Activated CD8-positive, alpha-beta T cell treated with anti-CD3 and anti-CD28 coated beads, Interleukin-2, amount 10 ng/mL, durations not matched to agents 7 days and 5 days (primary cell): ENCODE measurements around the gene PARD3B. TPM values are rescaled to one million over a fixed set of nuclear protein-coding genes. Genes with fewer than 3 reads are reported as not detected.

ENCODE experiments used
- ATAC-seq: fragments of 150-1000 bp; cut with Tn5 transposase; one replicate; pipeline ENCODE4 v1.10.0; 2021; ENCODE audit warnings: moderate library complexity
- CTCF ChIA-PET: fragments of 350-600 bp; sonication (Branson Sonifier 250); formaldehyde crosslinking; loops from one replicate; lab custom pipeline; 2021; ENCODE audit warnings: antibody characterized with exemption; lab: Charles Lee
- POLR2A ChIA-PET: fragments of 350-600 bp; sonication (Branson Sonifier 250); formaldehyde crosslinking; loops from one replicate; lab custom pipeline; 2021; ENCODE audit warnings: antibody characterized with exemption; lab: Charles Lee
- DNase-seq: peaks from one replicate; pipeline ENCODE4 v3.0.0-alpha.2; 2020
- H3K27ac Mint-ChIP-seq: one replicate; pipeline ENCODE4 v1.8.0; 2021; ENCODE audit warnings: mild to moderate bottlenecking, mixed read lengths
- H3K27me3 Mint-ChIP-seq: one replicate; pipeline ENCODE4 v1.8.0; 2021; ENCODE audit warnings: low read depth, mixed read lengths
- H3K36me3 Mint-ChIP-seq: one replicate; pipeline ENCODE4 v1.8.0; 2021; ENCODE audit warnings: low read depth, mixed read lengths
- H3K4me1 Mint-ChIP-seq: one replicate; pipeline ENCODE4 v1.8.0; 2021; ENCODE audit warnings: low read depth, mixed read lengths
- H3K4me3 Mint-ChIP-seq: one replicate; pipeline ENCODE4 v1.8.0; 2021; ENCODE audit warnings: mild to moderate bottlenecking, mixed read lengths
- H3K9me3 Mint-ChIP-seq: one replicate; pipeline ENCODE4 v1.8.0; 2022; ENCODE audit warnings: mixed read lengths; ENCODE audit not compliant: insufficient read depth
- total RNA-seq, 2 experiments: library from RNA; stranded (reverse); gene quantifications; one replicate each; pipeline ENCODE4 v1.2.3, GENCODE V29; 2021

PARD3B gene
- total RNA-seq, 2 experiments from 2014 or later: 0.76 to 1.0 TPM

DNA sequence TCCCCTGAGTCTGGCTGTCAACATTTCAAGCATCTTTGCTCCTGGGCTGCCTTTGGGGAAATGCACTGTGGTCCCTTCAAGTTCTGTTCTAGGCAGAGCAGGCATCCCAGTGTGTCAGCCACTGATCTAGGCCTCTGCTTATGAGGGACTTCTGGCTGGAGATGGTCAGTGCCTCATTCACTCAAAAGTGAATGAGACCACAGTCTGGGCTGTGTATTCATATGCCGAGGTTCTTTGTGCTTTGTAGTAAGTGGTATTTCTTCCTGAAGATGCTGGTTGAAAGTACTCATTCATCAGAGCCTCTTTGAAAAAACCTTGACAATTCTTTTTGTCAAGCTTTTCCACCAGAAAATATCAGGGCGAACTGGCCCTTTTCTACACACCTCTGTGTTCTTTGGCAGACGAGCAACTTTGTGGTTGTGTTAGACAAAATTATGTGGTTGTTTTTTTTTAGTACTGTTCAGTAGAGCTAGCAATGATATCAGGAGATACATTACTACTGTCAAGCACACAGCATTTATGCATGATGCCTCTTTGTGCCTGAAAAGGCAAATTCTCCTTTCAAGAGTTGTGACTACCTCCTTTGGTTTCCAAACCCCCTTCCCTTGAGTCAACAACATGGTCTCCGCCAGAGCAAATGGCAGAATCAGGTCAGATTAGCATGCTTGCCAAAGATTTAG is 626.1 kb downstream of the PARD3B start:
- DNase-seq: no peak
- H3K9me3 Mint-ChIP-seq: no peaks in the 10 kb centered on the region
- peaks cover 9% of the 10 kb centered on the region for H3K4me1 Mint-ChIP-seq
- H3K36me3 Mint-ChIP-seq: no peaks in the 10 kb centered on the region
- no peak overlapping the region for H3K4me3 Mint-ChIP-seq
- POLR2A ChIA-PET: no interaction called here
- CTCF ChIA-PET: no interaction called here
- no peaks in the 10 kb centered on the region for H3K27me3 Mint-ChIP-seq
- ATAC-seq: no peak
- no peak overlapping the region for H3K27ac Mint-ChIP-seq

DNA sequence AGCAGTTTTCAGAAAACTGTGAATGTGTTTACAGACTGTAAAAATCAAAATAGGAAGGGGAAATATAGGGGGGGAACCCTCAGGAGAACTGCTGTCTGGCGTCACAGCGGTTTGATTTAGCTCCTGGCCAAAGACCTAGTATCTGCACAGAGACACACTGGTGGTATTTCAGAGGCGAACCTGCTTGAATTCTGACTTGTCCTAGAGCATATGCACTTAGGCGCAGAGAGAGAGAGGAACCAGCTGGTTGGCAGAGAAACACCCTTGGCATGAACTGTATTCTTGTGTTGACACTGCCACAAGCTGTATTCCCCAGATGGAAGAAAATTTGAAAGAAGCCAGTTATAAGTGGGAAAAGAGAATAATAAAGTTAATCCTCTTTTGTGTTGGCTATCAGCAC is 630.6 kb downstream of the PARD3B start:
- Mint-ChIP-seq H3K27ac (no peak overlapping the region), H3K4me3 (no peak overlapping the region), H3K4me1 (no peaks in the 10 kb centered on the region), H3K27me3 (no peaks in the 10 kb centered on the region), H3K9me3 (no peaks in the 10 kb centered on the region), H3K36me3 (no peaks in the 10 kb centered on the region)
- ATAC-seq (no peak), DNase-seq (no peak)
- POLR2A ChIA-PET: no interaction called here
- CTCF ChIA-PET: interaction anchor here (1.1 kb wide), 1 partner anchor 45 kb away, joined by 3 read pairs; no protein-coding TSS in a partner anchor

DNA sequence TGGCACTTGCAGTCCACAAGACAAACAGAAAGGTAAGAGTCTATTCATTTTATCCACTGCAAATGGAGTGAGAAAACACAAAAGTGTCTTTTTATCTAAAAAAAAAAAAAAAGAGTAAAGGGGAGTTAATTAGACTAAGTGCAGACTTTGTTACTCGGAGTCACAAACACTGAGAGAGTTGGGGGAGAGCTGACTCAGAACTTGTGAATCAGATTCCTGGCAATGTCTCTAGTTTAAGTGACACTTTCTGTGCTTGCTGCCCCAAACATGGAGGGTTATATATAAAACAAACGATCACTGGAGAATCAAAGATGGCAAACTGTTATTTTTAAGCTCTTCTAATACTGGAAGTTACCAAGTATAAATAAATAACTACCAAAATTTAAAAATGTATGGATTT is 631.3 kb downstream of the PARD3B start:
- H3K4me1 Mint-ChIP-seq: no peaks in the 10 kb centered on the region
- ChIA-PET CTCF (interaction anchor here (1.1 kb wide), 1 partner anchor 46 kb away, joined by 3 read pairs; no protein-coding TSS in a partner anchor), POLR2A (no interaction called here)
- H3K27ac Mint-ChIP-seq: no peak overlapping the region
- H3K4me3 Mint-ChIP-seq: no peak overlapping the region
- no peaks in the 10 kb centered on the region for H3K27me3 Mint-ChIP-seq
- no peaks in the 10 kb centered on the region for H3K9me3 Mint-ChIP-seq
- H3K36me3 Mint-ChIP-seq: no peaks in the 10 kb centered on the region
- DNase-seq (no peak), ATAC-seq (no peak)

DNA sequence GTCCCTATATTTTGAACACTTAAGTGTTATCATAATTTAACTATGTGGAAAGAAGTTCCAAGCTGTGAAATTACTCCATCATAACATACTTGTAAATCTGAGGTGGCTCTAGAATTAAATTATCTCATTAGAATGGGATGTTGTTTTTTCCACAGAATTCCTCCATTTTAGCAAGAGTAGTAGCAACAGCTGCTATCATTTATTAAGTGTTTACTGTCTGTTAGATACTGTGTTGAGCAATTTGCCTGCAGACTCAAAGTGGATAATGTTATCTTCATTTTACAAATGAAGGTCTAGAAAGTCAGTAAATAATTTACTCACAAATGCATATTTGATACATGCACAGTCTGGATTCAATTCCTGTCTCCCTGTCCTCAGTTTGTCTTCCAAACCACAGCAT is 632.3 kb downstream of the PARD3B start:
- ChIA-PET POLR2A (no interaction called here), CTCF (no interaction called here)
- no peak for DNase-seq
- Mint-ChIP-seq H3K4me1 (no peaks in the 10 kb centered on the region), H3K36me3 (no peaks in the 10 kb centered on the region), H3K27me3 (no peaks in the 10 kb centered on the region), H3K27ac (no peak overlapping the region), H3K9me3 (no peaks in the 10 kb centered on the region), H3K4me3 (no peak overlapping the region)
- ATAC-seq: no peak

DNA sequence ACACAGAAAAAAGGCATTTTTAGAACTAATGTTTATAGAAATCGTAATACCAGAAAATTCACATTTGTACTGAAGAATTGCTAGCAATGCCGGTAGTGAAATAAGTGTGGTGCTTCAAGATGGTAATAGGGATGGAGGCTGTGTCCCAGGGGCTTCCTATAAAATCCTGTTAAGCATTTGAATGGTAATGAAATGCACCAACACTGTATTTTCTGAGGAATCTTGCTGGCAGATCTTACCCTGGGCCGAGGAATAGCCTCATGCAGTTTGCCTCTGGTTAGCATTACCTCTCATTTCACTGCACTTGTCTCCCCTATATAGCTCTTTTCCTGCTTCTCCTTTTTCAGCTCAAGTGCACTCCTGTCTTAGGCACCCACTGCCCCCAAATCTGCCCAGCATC is 635.5 kb downstream of the PARD3B start:
- H3K36me3 Mint-ChIP-seq: no peaks in the 10 kb centered on the region
- H3K27ac Mint-ChIP-seq: no peak overlapping the region
- no peaks in the 10 kb centered on the region for H3K4me1 Mint-ChIP-seq
- ATAC-seq (no peak), DNase-seq (no peak)
- ChIA-PET CTCF (no interaction called here), POLR2A (no interaction called here)
- H3K4me3 Mint-ChIP-seq: no peak overlapping the region
- no peaks in the 10 kb centered on the region for H3K9me3 Mint-ChIP-seq
- H3K27me3 Mint-ChIP-seq: no peaks in the 10 kb centered on the region

DNA sequence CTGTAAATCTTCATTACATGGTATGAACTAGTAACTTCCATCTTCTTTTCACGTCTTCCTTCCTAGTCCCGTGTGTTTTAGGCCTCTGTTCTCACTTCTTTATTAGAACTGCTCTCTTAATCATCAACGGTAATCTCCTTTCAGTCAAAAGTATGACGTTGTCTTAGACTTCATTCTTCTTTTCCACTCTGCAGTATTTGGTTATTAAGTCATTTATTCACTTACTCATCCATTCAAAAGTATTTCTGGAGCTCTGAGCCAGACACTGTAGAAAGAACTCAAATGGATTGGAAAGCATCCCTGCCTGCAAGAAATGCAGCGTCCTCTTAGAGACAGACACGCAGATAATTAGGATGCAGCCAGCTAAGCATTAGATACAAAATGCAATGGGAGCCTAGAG is 642.5 kb downstream of the PARD3B start:
- no peak for DNase-seq
- POLR2A ChIA-PET: no interaction called here
- H3K36me3 Mint-ChIP-seq: no peaks in the 10 kb centered on the region
- no peak for ATAC-seq
- no peak overlapping the region for H3K4me3 Mint-ChIP-seq
- CTCF ChIA-PET: interaction anchor here (1.4 kb wide), 1 partner anchor 13 kb away, joined by 3 read pairs; no protein-coding TSS in a partner anchor
- H3K9me3 Mint-ChIP-seq: no peaks in the 10 kb centered on the region
- no peak overlapping the region for H3K27ac Mint-ChIP-seq
- H3K27me3 Mint-ChIP-seq: no peaks in the 10 kb centered on the region
- H3K4me1 Mint-ChIP-seq: peaks cover 7% of the 10 kb centered on the region

DNA sequence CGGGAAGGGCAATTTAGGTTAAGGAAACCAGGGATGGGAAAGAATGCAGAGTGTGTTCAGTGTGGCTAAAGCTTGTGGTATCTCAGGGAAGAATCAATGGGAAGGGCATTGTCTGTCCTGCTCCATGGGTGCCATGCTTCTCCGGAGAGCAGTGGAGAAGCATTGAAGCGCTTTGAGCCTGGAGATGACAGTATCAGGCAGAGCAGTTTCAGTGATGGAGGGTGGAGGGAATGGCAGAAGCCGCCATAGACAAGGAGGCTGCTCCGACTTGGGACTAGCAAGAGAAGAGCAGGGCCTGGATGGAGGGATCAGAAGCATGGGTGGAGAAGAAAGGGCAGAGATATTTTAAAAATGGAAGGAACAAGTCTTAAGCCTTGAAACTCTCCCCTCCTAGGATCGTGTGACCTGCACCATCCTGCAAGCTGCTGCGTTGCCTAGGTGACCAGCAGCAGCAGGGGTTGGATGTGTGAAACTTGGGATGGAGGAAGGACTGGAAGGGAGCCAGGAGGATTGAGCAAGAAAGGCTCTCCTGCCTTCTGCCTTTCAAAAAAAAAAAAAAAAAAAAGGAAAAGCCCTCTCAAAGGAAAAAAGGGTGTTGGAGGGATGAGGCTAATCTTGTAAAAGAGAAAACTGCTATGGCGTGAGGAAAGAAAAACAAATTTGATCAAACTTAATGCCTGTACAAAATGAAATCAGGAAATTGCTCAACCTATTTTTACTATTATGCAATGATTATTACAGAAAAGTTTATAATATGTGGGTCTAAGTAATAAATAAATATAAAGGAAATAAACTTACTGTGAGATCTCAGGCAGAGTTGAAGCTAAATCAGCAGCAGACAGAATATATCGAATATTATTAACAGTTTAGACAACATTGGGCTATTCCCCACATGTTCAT is 643.2 kb downstream of the PARD3B start:
- POLR2A ChIA-PET: no interaction called here
- no peak for DNase-seq
- H3K36me3 Mint-ChIP-seq: no peaks in the 10 kb centered on the region
- H3K4me1 Mint-ChIP-seq: peaks cover 7% of the 10 kb centered on the region
- no peaks in the 10 kb centered on the region for H3K27me3 Mint-ChIP-seq
- H3K4me3 Mint-ChIP-seq: no peak overlapping the region
- CTCF ChIA-PET: interaction anchor here (1.4 kb wide), 1 partner anchor 14 kb away, joined by 3 read pairs; no protein-coding TSS in a partner anchor
- no peak overlapping the region for H3K27ac Mint-ChIP-seq
- H3K9me3 Mint-ChIP-seq: no peaks in the 10 kb centered on the region
- no peak for ATAC-seq

DNA sequence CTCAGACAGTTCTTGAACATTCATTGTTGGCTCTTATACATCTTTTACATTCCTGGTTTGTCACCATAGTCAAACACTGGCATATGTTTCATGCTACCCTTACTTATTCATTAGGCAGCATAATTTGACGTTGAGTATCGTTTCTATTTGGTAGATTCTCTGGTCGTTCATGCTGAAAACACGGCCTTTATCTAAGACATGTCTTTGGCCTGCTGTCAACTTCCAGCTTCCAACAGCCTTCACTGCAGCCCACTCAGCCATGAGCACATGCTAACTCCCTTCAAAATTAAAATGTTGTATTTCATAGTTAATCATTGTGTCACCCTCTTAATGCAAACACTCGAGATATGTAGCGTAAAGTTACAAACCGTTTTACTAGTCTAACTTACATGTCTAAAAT is 644.0 kb downstream of the PARD3B start:
- Mint-ChIP-seq H3K27me3 (no peaks in the 10 kb centered on the region), H3K27ac (no peak overlapping the region), H3K4me1 (peaks cover 7% of the 10 kb centered on the region), H3K4me3 (no peak overlapping the region), H3K9me3 (no peaks in the 10 kb centered on the region), H3K36me3 (no peaks in the 10 kb centered on the region)
- CTCF ChIA-PET: no interaction called here
- ATAC-seq (no peak), DNase-seq (no peak)
- POLR2A ChIA-PET: no interaction called here

DNA sequence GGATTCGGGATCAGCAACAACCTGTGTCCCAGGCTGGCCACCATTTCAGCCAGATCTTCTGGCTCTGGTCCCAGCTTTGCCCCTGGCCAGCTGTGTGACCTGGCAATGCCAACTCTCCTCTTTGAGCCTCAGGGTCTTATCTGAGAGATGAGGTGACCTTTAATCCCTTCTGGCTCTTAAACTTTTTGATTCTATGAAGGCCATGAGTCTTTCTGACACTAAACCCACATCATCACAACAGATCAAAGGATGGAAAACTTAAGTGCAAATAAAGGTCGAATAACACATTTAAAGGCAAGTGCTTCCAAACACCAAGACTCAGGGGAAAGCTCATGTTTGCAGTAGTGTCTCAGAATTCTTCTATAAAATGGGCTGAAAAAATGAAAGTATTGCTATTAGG is 645.3 kb downstream of the PARD3B start:
- Mint-ChIP-seq H3K36me3 (no peaks in the 10 kb centered on the region), H3K27ac (no peak overlapping the region), H3K27me3 (no peaks in the 10 kb centered on the region), H3K9me3 (no peaks in the 10 kb centered on the region), H3K4me3 (no peak overlapping the region), H3K4me1 (peaks cover 7% of the 10 kb centered on the region)
- CTCF ChIA-PET: no interaction called here
- POLR2A ChIA-PET: no interaction called here
- DNase-seq (no peak), ATAC-seq (no peak)

DNA sequence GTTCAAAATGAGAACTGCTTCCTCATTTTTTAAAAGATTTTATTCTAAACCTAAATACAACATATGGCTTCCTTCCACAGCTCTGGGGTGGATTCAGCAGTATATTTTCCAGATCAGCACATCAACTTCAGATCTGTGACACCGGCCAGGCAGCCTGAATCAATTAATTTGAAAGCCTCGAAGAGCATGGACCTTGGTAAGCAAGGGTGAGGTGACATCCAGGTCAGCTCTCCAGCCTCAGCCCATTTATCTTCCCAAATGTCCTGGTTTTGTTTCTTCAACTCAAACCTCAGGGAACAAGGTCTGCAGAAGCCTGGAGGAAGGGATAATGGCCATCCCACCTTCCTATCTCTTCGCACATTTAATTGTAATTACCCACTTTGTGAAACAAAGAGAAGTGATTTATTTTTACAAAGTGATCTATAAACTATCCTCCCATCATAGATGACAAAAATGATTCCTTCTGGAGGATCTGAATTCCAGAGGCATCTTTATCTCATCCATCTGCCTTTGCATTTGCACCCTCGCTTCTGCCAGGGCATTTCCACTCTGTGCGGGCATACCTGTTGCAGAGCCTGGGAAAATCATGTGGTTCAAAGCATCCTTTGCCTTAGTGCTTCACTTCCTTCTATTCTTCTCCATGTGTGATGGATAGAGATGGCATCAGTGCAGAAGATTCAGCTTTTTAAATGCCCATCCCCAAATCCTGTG is 648.0 kb downstream of the PARD3B start:
- ChIA-PET CTCF (no interaction called here), POLR2A (no interaction called here)
- DNase-seq: no peak

DNA sequence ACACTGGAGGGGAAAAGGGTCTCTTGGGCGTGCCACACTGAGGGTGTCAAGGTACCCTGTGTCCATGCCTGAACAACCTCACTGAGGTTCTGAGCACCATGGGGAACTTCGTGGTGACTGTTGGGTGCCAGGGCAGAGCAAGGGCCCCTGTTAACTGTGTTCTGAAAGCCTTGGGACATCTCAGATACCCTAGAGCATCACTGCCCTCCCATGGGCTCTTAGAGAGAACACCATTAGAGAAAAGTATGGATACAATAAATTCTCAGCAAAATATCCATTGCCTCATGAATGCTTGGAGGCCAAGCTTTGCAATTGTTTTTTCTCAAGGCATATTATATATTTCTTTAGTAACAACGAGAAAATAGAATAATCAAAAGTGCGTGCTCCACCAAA is 648.6 kb downstream of the PARD3B start:
- Mint-ChIP-seq H3K9me3 (no peaks in the 10 kb centered on the region), H3K4me1 (peaks cover 11% of the 10 kb centered on the region), H3K4me3 (no peak overlapping the region), H3K27ac (no peak overlapping the region), H3K36me3 (no peaks in the 10 kb centered on the region), H3K27me3 (no peaks in the 10 kb centered on the region)
- ATAC-seq: no peak
- POLR2A ChIA-PET: no interaction called here
- CTCF ChIA-PET: no interaction called here
- no peak for DNase-seq

More for the DNA sequence above, 648.0 kb downstream of the PARD3B start:
- no peaks in the 10 kb centered on the region for H3K9me3 Mint-ChIP-seq
- no peak overlapping the region for H3K27ac Mint-ChIP-seq
- no peaks in the 10 kb centered on the region for H3K36me3 Mint-ChIP-seq
- H3K27me3 Mint-ChIP-seq: no peaks in the 10 kb centered on the region
- no peak for ATAC-seq
- no peak overlapping the region for H3K4me3 Mint-ChIP-seq
- peaks cover 11% of the 10 kb centered on the region for H3K4me1 Mint-ChIP-seq
